NK-92 treated with Interleukin-12 subunit alpha and Interleukin-12 subunit beta, amount 100 ng/mL, for 24 hours (cell line): ENCODE results near the gene KLHDC7A.

Source experiments
- DNase-seq: peaks from one replicate; lab custom pipeline; 2025; lab: John Stamatoyannopoulos, UW

KLHDC7A gene

DNA sequence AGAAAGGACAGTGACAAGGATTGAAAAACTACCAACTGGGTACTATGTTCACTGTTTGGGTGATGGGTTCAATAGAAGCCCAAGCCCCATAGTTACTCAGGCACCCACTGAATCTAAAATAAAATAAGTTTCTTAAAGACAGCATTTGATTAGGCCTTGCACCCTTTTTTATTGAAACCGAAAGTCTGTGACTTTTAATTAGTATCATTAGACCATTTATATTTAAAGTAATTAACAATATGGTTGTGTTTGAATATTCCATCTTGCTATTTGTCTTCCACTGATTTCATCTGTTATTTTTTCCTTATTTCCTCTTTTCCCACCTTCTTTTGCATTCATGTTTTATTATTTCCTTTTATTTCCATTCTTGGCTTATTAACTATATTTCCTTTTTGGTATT is 27.4 kb downstream of the KLHDC7A start:
- DNase-seq: no peak

- no peak for DNase-seq
Observed at GRCh38 chr1:18511149-18511873, 30.6 kb downstream of the KLHDC7A start.

- DNase-seq: no peak
Observed at GRCh38 chr1:18511874-18512150, 31.1 kb downstream of the KLHDC7A start.

DNA sequence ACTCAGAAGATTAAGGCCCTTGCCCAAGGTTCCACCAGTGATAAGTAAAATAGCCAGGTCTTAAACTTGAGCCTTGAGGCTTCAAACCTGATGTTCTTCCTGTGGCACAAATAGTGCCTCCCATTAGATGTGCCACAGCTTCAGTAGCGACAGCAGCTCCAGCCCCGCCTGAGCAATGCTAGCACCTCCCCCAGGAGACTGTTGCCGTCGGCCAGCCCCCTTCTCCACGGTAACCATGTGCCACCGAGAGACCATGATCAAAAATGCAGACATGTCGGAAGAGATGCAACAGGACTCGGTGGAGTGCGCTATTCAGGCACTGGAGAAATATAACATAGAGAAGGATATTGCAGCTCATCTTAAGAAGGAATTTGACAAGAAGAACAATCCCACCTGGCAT is 32.2 kb downstream of the KLHDC7A start:
- no peak for DNase-seq

DNA sequence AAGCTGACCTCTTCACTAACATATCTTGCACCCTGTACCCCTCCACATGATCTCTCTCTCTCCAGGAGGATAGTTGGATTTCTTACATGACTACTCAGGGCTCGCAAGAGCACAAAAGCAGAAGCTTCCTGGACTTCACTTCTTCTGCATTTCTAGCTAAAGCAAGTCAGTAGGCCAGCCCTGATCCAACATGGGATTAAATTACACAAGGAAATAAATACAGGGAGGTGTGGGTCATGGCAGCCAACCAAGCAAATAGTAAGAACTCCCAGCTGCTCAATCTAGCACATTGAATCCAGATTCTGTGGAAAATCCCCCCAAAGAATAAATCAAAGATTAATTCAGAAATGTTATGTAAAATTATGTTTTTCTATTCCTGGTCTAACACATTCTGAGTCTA is 33.3 kb downstream of the KLHDC7A start:
- DNase-seq: no peak

DNA sequence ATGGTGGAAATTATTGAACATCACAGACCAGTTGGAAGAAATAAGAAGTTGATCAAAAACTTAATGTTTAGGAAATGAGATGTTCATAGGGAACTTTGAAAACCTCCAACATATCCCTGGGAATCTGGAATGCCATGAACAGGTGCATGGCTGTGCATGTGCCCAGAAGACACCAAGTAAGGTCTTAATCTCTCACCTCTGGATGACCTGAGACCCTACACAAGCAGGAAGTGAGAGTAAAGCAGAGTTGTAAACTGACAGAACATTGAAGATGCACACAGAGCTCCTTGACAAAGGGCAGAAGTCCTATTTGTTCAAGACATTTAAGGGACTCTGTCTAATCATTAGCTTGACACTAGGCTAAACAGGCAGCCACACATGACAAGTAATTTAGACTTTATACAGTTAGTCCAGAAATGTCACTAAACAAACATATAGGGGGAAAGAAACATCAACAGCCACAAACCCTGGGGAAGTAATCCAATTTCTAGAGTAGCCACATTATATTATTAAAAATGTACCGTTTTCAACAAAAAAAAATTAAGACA is 34.5 kb downstream of the KLHDC7A start:
- DNase-seq: no peak

- DNase-seq: no peak
Observed at GRCh38 chr1:18516473-18516872, 35.7 kb downstream of the KLHDC7A start.

- DNase-seq: no peak
Observed at GRCh38 chr1:18526436-18527275, 45.9 kb downstream of the KLHDC7A start.

DNA sequence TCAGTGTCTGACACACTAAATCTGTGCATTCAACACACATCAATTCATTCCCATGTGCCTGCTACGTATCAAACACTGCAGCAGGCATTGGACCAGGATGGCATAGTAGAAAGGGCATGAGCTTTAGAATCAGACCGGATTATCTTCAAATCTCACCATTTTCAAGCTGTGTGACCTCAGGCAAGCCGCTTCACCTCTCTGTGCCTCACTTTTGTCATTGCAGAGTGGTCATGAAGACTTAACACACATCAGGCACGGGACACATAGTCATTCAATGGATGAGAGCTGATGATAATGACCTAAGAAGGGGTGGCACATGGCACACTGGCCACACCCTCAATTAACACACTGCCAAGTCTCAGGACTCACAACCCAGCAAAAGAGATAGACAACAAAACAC is 46.8 kb downstream of the KLHDC7A start:
- DNase-seq: no peak

GRCh38 chr1:18527921-18528320 is 47.2 kb downstream of the KLHDC7A start:
- no peak for DNase-seq

DNA sequence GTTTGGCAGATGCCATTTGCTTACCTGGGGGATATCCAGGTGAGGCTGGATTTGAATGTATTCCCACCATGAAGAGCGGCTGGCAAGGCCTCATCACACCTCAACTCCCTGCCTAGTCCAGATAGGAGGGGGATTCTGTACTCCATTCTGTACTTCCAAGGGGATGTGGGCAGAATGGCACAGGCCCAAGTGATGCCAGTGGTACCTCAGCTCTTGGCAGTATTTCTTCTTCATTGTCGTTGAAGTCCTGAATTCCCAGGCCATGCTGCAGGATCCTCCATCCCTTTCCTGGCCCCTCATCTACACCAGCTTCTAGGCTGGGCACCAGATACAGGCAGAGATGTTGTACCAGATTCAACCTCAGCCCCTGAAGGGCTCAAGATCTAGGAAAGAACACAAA is 47.9 kb downstream of the KLHDC7A start:
- DNase-seq: no peak

DNA sequence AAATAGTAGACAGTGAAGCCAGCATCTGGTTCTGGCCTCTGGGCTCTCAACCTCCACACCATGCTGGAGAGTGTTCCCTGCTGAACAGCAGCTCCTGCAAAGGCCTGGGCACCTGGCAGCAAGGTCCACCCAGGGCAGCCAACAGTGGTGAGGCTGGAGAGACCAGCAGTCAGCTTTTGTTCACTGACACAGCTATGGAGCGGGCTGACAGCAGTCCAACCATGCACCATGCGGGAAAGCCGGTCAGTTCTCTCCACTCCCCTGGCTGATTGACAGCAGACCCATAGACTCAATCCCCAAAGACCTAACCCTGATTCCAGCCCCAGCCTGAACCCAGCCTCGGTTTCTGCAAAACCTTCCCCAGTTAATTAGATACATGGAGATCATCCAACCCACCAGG is 49.0 kb downstream of the KLHDC7A start:
- no peak for DNase-seq

DNA sequence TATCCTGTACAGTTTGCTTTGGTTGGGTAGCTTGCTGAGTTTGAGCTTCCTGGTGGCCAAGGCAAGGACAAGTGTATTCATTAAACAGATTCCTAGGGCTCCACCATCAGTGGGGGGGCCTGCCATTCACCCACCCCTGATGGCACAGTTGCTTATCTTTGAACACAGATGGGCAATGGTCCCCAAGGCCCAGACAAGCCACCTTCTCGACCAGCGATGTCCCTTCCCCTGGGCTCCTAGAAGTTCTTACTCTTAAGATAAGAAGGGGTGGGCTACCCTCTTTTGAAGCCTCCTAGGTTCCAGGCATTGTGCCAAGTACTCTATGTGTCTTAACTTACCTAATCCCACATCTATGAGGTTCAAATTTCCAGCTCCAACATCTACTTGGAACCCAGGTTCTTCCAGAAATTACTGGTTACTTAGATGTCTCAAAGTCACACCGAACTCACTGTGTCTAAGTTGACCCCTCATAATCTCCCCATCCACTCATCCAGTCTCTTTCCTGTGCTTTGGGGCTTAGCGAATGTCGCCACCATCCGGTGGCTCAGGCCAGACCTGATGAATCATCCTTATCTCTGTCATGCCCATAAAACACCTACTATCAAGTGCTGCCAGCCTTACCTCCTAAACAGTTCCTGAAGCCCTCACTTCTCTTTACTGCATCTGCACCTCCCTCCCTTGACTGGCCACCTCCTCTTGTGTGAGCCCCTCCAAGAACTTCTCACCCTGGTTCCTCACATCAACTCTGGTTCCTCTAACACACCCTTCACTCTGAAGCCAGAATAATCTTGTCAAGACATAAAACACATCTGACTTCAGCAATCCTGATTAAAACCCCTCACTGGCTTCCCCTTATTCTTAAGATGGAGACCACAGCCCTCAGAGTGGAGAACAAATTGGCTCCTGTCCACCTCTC is 50.1 kb downstream of the KLHDC7A start:
- DNase-seq: no peak

- DNase-seq: no peak
Observed at GRCh38 chr1:18531503-18531845, 50.7 kb downstream of the KLHDC7A start.

DNA sequence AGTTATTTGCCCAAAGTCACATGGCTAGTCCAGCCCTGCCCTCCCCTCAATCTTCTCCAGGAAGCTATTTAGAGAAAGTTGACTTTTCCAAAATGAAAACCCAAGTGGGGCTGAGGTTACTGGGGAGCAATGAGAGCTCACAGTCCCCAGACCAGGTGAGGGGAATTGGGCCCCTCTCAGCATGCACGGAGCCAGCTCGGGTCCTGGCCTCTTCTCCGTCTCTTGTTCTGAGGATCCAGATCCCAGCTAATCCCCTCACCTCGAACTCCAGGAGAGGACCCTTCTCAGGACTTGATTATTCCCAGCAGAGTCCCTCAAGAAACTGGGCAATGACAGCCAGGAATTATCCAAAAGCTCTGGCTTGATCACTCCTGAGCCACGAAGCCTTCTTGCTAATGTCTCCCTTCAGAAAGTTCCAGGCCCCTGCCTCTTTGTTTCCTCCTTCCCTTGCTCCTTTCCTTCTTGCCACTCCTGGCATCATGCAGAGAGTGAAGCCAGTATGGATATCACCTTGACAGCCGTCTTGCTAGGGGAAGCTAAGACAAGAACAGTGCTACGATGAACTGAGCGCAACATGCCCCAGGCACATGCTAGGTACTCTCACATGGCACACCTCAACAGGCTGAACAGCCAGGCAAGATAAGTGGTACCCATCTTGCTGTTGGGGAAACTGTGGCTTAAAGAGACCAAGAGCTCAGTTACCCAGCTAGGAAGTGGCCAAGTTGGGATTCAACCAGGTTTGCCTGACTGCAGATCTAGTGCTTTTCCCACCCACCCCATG is 51.9 kb downstream of the KLHDC7A start:
- no peak for DNase-seq

- no peak for DNase-seq
Observed at GRCh38 chr1:18533259-18533658, 52.5 kb downstream of the KLHDC7A start.

- DNase-seq: no peak
Observed at GRCh38 chr1:18534810-18535205, 54.1 kb downstream of the KLHDC7A start.
